Endothelial cell (in vitro differentiated cells): Measurements from ENCODE around the gene CFAP58. TPM values are rescaled to one million over a fixed set of nuclear protein-coding genes. Genes with fewer than 3 reads are reported as not detected.

Experiments
- DNase-seq: peaks from one replicate; pipeline ENCODE4 v3.0.0; 2021; ENCODE audit warnings: low spot score
- H3K27ac Mint-ChIP-seq: one replicate; pipeline ENCODE4 v1.8.0; 2021; ENCODE audit warnings: mixed read lengths, inconsistent platforms; ENCODE audit not compliant: unreplicated experiment
- H3K27me3 Mint-ChIP-seq: one replicate; pipeline ENCODE4 v1.8.0; 2021; ENCODE audit warnings: mild to moderate bottlenecking, moderate library complexity, mixed read lengths, inconsistent platforms; ENCODE audit not compliant: unreplicated experiment
- H3K36me3 Mint-ChIP-seq: one replicate; pipeline ENCODE4 v1.8.0; 2021; ENCODE audit warnings: mild to moderate bottlenecking, low read depth, mixed read lengths, inconsistent platforms; ENCODE audit not compliant: unreplicated experiment
- H3K4me1 Mint-ChIP-seq: one replicate; pipeline ENCODE4 v1.8.0; 2021; ENCODE audit warnings: mild to moderate bottlenecking, mixed read lengths, inconsistent platforms; ENCODE audit not compliant: unreplicated experiment
- H3K4me3 Mint-ChIP-seq: one replicate; pipeline ENCODE4 v1.8.0; 2021; ENCODE audit warnings: mild to moderate bottlenecking, mixed read lengths, inconsistent platforms; ENCODE audit not compliant: unreplicated experiment
- H3K9me3 Mint-ChIP-seq: one replicate; pipeline ENCODE4 v1.8.0; 2021; ENCODE audit warnings: mixed read lengths, inconsistent platforms; ENCODE audit not compliant: unreplicated experiment
- CTCF ChIP-seq: fragments of 200-600 bp; sonication (generic); IDR thresholded peaks from one replicate; pipeline ENCODE4 v1.5.0; 2021; ENCODE audit warnings: antibody characterized with exemption; ENCODE audit not compliant: unreplicated experiment
- total RNA-seq: library from RNA; stranded (reverse); fragmentation: NEBNext Ultra II Directional; extraction: Animal tissue kit (Norgen Biotek cat#: 25700); gene quantifications from one replicate; pipeline ENCODE4 v1.2.1, GENCODE V29; 2021; ENCODE audit not compliant: unreplicated experiment

Gene CFAP58
- total RNA-seq, 1 donor from 2014 or later, result 0.28 TPM

GRCh38 chr10:104321725-104322415 lies 31.8 kb upstream of the CFAP58 start:
- no peaks in the 10 kb centered on the region for H3K9me3 Mint-ChIP-seq
- H3K27me3 Mint-ChIP-seq, result peaks cover 21% of the 10 kb centered on the region
- peak overlapping the region; percentile 61 for H3K27ac Mint-ChIP-seq
- no peak overlapping the region for H3K4me3 Mint-ChIP-seq
- peaks cover 21% of the 10 kb centered on the region for H3K36me3 Mint-ChIP-seq
- no peak for TF ChIP-seq CTCF
- H3K4me1 Mint-ChIP-seq, result peaks cover 61% of the 10 kb centered on the region
- no peak for DNase-seq

GRCh38 chr10:104322416-104322782 lies 31.2 kb upstream of the CFAP58 start:
- no peaks in the 10 kb centered on the region for H3K9me3 Mint-ChIP-seq
- peak overlapping the region; percentile 61 for H3K27ac Mint-ChIP-seq
- peaks cover 66% of the 10 kb centered on the region for H3K4me1 Mint-ChIP-seq
- peaks cover 18% of the 10 kb centered on the region for H3K36me3 Mint-ChIP-seq
- TF ChIP-seq CTCF, result no peak
- H3K4me3 Mint-ChIP-seq, result no peak overlapping the region
- H3K27me3 Mint-ChIP-seq, result peaks cover 25% of the 10 kb centered on the region
- DNase-seq, result no peak

- Mint-ChIP-seq H3K36me3 (peaks cover 12% of the 10 kb centered on the region), H3K27me3 (peaks cover 24% of the 10 kb centered on the region), H3K9me3 (no peaks in the 10 kb centered on the region), H3K4me3 (no peak overlapping the region), H3K4me1 (peaks cover 73% of the 10 kb centered on the region), H3K27ac (peak overlapping the region; percentile 63)
- DNase-seq, result no peak
- TF ChIP-seq CTCF, result no peak
Measured at GRCh38 chr10:104323085-104323484, 30.5 kb upstream of the CFAP58 start.

- H3K4me3 Mint-ChIP-seq, result no peak overlapping the region
- H3K36me3 Mint-ChIP-seq, result peaks cover 7% of the 10 kb centered on the region
- H3K4me1 Mint-ChIP-seq, result peaks cover 79% of the 10 kb centered on the region
- peaks cover 24% of the 10 kb centered on the region for H3K27me3 Mint-ChIP-seq
- TF ChIP-seq CTCF, result no peak
- H3K27ac Mint-ChIP-seq, result no peak overlapping the region
- H3K9me3 Mint-ChIP-seq, result no peaks in the 10 kb centered on the region
- no peak for DNase-seq
Measured at GRCh38 chr10:104323760-104324201, 29.9 kb upstream of the CFAP58 start.

GRCh38 chr10:104324221-104324686 lies 29.4 kb upstream of the CFAP58 start:
- Mint-ChIP-seq H3K27me3 (peaks cover 23% of the 10 kb centered on the region), H3K9me3 (no peaks in the 10 kb centered on the region)
- DNase-seq, result no peak

More at GRCh38 chr10:104324221-104324686, 29.4 kb upstream of the CFAP58 start:
- no peak for TF ChIP-seq CTCF
- H3K36me3 Mint-ChIP-seq, result peaks cover 7% of the 10 kb centered on the region
- H3K4me3 Mint-ChIP-seq, result no peak overlapping the region
- H3K4me1 Mint-ChIP-seq, result peaks cover 81% of the 10 kb centered on the region
- no peak overlapping the region for H3K27ac Mint-ChIP-seq
